Endothelial cell of umbilical vein (primary cell): ENCODE data around the gene TRPT1. TPM values are rescaled to one million over a fixed set of nuclear protein-coding genes. Genes with fewer than 3 reads are reported as not detected.
A peak's percentile ranks its signal among the peaks of the same experiment; 100 is the strongest.

Experiments
- BruUV-seq: library from RNA; stranded (reverse); fragments of 400-500 nt; replicated peaks from 2 replicates; lab custom pipeline; 2021; lab: Mats Ljungman, UMichigan
- CTCF ChIA-PET: fragments of 300-600, 350-600 bp; sonication (Branson Sonifier 250); formaldehyde crosslinking; loops from one replicate; lab custom pipeline; 2021; ENCODE audit warnings: antibody characterized with exemption, inconsistent platforms; lab: Charles Lee
- POLR2A ChIA-PET: fragments of 300-600, 350-600 bp; sonication (Branson Sonifier 250); formaldehyde crosslinking; loops from one replicate; lab custom pipeline; 2021; ENCODE audit warnings: antibody characterized with exemption, inconsistent platforms; lab: Charles Lee
- DNase-seq: peaks from one replicate; pipeline ENCODE4 v3.0.0-alpha.2; 2011; ENCODE audit warnings: low read depth, low spot score
- FAIRE-seq: peaks from 2 replicates; lab custom pipeline; 2011; peaks lifted over from hg19 to GRCh38; lab: Jason Lieb, UNC
- H2AFZ ChIP-seq: 2 replicates; pipeline ENCODE4 v1.6.0; 2012; ENCODE audit warnings: low read depth, low read length, control low read depth, inconsistent platforms
- H3K27ac ChIP-seq: 2 replicates; pipeline ENCODE4 v1.5.1; 2011; ENCODE audit warnings: low read depth, mild to moderate bottlenecking, control low read depth, low read length, moderate library complexity; ENCODE audit not compliant: insufficient read depth
- H3K27me3 ChIP-seq, 2 experiments: 2 replicates each; pipeline versions ENCODE4 v1.6.0 to v1.6.1; 2011; ENCODE audit warnings: low read length in 2 of 2, mixed read lengths in 1 of 2; ENCODE audit not compliant: control insufficient read depth in 2 of 2, insufficient read depth in 2 of 2
- H3K36me3 ChIP-seq, 2 experiments: 2 replicates in 1 of 2; 3 replicates in 1 of 2; pipeline ENCODE4 v1.5.1; 2011; ENCODE audit warnings: low read length in 2 of 2, mild to moderate bottlenecking in 1 of 2, moderate library complexity in 1 of 2; ENCODE audit not compliant: control insufficient read depth in 2 of 2, insufficient read depth in 2 of 2; ENCODE audit errors: extremely low read depth in 1 of 2
- H3K4me1 ChIP-seq: 3 replicates; pipeline ENCODE4 v1.5.1; 2011; ENCODE audit warnings: mild to moderate bottlenecking, low read length; ENCODE audit not compliant: control insufficient read depth, insufficient read depth; ENCODE audit errors: extremely low read depth
- H3K4me2 ChIP-seq: 2 replicates; pipeline ENCODE4 v1.6.1; 2011; ENCODE audit warnings: low read length, control low read depth, mixed read lengths; ENCODE audit not compliant: insufficient read depth
- H3K4me3 ChIP-seq, 3 experiments: fragments of 200-600 bp in 1 of 3; sonication (generic), shearing (Covaris generic) in 1 of 3; replicated peaks in 1 of 3; 2 replicates each; pipeline ENCODE4 v1.5.1; 2011 to 2016; ENCODE audit warnings: control low read depth in 3 of 3, low read length in 3 of 3, mild to moderate bottlenecking in 2 of 3, inconsistent platforms in 1 of 3, low read depth in 1 of 3, moderate library complexity in 1 of 3; ENCODE audit not compliant: insufficient read depth in 1 of 3
- H3K79me2 ChIP-seq: 2 replicates; pipeline ENCODE4 v1.6.0; 2012; ENCODE audit warnings: low read length, inconsistent platforms; ENCODE audit not compliant: control insufficient read depth, insufficient read depth
- H3K9ac ChIP-seq: replicated peaks from 2 replicates; pipeline ENCODE3; 2011; ENCODE audit warnings: low read length, control low read depth; ENCODE audit not compliant: insufficient read depth; ENCODE audit errors: extremely low read depth
- H3K9me1 ChIP-seq: replicated peaks from 3 replicates; pipeline ENCODE4 v1.6.0; 2011; ENCODE audit warnings: mild to moderate bottlenecking, low read length; ENCODE audit not compliant: control insufficient read depth, insufficient read depth; ENCODE audit errors: extremely low read depth
- H3K9me3 ChIP-seq: replicated peaks from 2 replicates; pipeline ENCODE4 v1.5.1; 2012; ENCODE audit warnings: low read length, inconsistent platforms; ENCODE audit not compliant: control insufficient read depth, insufficient read depth
- H4K20me1 ChIP-seq: replicated peaks from 2 replicates; pipeline ENCODE3; 2011; ENCODE audit warnings: mild to moderate bottlenecking, low read length; ENCODE audit not compliant: control insufficient read depth, insufficient read depth; ENCODE audit errors: extremely low read depth
- EZH2 ChIP-seq: IDR thresholded peaks from 2 replicates; pipeline ENCODE4 v1.6.1; 2012; ENCODE audit warnings: borderline replicate concordance, low read depth, mild to moderate bottlenecking, moderate library complexity, low read length, inconsistent platforms; ENCODE audit not compliant: severe bottlenecking
- FOS ChIP-seq: IDR thresholded peaks from 2 replicates; pipeline ENCODE4 v1.6.1; 2011; ENCODE audit warnings: mild to moderate bottlenecking, low read length, moderate library complexity, borderline replicate concordance; ENCODE audit not compliant: insufficient read depth
- GATA2 ChIP-seq: IDR thresholded peaks from 2 replicates; pipeline ENCODE4 v1.7.0; 2011; ENCODE audit warnings: low read depth, mild to moderate bottlenecking, moderate library complexity, mixed read lengths, low read length; ENCODE audit not compliant: insufficient read length, insufficient read depth
- JUN ChIP-seq: IDR thresholded peaks from 2 replicates; pipeline ENCODE4 v1.6.1; 2011; ENCODE audit warnings: borderline replicate concordance, low read depth; ENCODE audit not compliant: insufficient read length, insufficient read depth
- MAX ChIP-seq: IDR thresholded peaks from 2 replicates; pipeline ENCODE4 v1.6.1; 2011; ENCODE audit not compliant: insufficient read depth, insufficient read length
- MYC ChIP-seq: IDR thresholded peaks from one replicate; pipeline ENCODE4 v1.6.1; 2011; ENCODE audit warnings: mild to moderate bottlenecking, low read depth, low read length
- POLR2A ChIP-seq: IDR thresholded peaks from 2 replicates; pipeline ENCODE4 v1.6.1; 2012; ENCODE audit warnings: low read depth, mild to moderate bottlenecking, control low read depth, low read length
- POLR2AphosphoS5 ChIP-seq: IDR thresholded peaks from 2 replicates; pipeline ENCODE4 v1.6.1; 2012; ENCODE audit warnings: low read depth, mild to moderate bottlenecking, control low read depth, low read length, moderate library complexity; ENCODE audit not compliant: insufficient read depth
- dilution Hi-C: fragments of 300-500 bp; cut with MboI; formaldehyde crosslinking; loops from one replicate; pipeline ENCODE4 v1.15.0; 2019; ENCODE audit warnings: low sequenced_read_pairs; ENCODE audit not compliant: extremely low pct_ligation_motif_present
- intact Hi-C: fragments of 100-400 bp; cut with micrococcal nuclease; formaldehyde crosslinking; loops from one replicate; pipeline ENCODE4 v1.10.0; 2022
- polyA plus RNA-seq, 4 experiments: library from polyadenylated mRNA; depleted of rRNA in 3 of 4; stranded (reverse) in 3 of 4; unstranded in 1 of 4; fragments of >200 nt; gene quantifications; 2 replicates each; pipeline versions ENCODE4 v1.2.1 to v1.2.3, GENCODE V29; 2011 to 2012; ENCODE audit warnings: missing spikeins in 1 of 4
- total RNA-seq: library from RNA; stranded (reverse); gene quantifications from 2 replicates; pipeline ENCODE4 v1.2.3, GENCODE V29; 2021
- TF ChIP-seq, protein P1 (sequence below), 2 donors: IDR thresholded peaks; 1 replicate in 1 of 2; 2 replicates in 1 of 2; pipeline ENCODE4 v1.5.1; 2011; ENCODE audit warnings: low read length in 2 of 2, mild to moderate bottlenecking in 2 of 2, moderate library complexity in 2 of 2, control low read depth in 1 of 2, inconsistent platforms in 1 of 2, low read depth in 1 of 2; ENCODE audit not compliant: insufficient read depth in 1 of 2; ENCODE audit errors: extremely low read depth in 1 of 2

Gene TRPT1
- total and polyA plus RNA-seq, 2 donors (not counting 3 experiments of a cell fraction or from before 2014, with no cell fraction given), result 26.2 to 56.6 TPM

DNA sequence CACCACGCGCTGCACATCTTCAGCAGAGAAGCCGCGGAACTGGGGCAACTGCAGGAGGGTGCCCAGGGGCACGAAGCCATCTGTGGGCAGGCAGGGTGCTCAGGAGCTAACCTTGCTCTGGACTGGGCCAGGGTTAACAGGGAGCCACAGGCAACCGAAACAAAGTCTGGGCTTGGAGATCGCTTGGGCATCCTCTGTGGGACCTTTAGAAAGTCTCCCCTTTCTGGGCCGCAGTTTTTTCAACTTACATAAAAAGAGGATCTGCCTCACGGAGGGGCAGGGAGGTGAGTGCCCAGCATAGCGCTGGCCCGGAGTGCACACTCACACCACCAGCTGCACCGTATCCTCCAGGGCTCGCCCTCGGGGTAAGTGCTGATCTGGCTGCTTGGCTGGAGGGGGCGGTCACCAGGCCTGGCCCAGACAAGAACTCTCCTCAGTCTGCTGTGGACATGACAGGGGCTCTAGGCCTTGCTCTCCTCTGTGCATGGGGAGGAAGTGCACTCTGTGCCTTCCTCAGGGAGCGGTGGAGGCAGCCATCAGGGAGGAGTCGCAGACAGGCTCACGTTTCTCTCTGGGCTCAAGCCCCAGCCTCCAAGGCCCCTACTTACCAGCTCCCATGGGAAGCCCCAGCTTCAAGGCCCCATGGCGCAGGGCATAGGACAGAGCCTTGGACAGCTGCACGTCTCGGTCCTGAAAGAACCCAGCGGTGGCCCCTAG, 937 bp downstream of the TRPT1 start:
- Histone ChIP-seq H3K4me2 (peak overlapping the region; percentile 73), H3K27me3 (no peaks in the 10 kb centered on the region), H3K27ac (peak overlapping the region; percentile 55), H3K9ac (no peak overlapping the region), H3K9me1 (no peaks in the 10 kb centered on the region), H3K4me3 (peak overlapping the region; percentile 62 to 70 (median 66)), H2AFZ (no peak overlapping the region), H3K9me3 (no peaks in the 10 kb centered on the region), H4K20me1 (no peaks in the 10 kb centered on the region), H3K79me2 (peaks cover 8% of the 10 kb centered on the region), H3K36me3 (peaks cover 0 to 6% of the 10 kb centered on the region in 2 experiments), H3K4me1 (peaks cover 13% of the 10 kb centered on the region)
- intact Hi-C loops, result no loop called here
- CTCF ChIA-PET, result interaction anchor here (1.5 to 3.2 kb wide), 3 partner anchors 19 to 76 kb away, joined by 4 to 35 read pairs (median 5); partner anchors contain the start of gene FERMT3
- POLR2A ChIA-PET, result no interaction called here
- TF ChIP-seq, protein P1, sequence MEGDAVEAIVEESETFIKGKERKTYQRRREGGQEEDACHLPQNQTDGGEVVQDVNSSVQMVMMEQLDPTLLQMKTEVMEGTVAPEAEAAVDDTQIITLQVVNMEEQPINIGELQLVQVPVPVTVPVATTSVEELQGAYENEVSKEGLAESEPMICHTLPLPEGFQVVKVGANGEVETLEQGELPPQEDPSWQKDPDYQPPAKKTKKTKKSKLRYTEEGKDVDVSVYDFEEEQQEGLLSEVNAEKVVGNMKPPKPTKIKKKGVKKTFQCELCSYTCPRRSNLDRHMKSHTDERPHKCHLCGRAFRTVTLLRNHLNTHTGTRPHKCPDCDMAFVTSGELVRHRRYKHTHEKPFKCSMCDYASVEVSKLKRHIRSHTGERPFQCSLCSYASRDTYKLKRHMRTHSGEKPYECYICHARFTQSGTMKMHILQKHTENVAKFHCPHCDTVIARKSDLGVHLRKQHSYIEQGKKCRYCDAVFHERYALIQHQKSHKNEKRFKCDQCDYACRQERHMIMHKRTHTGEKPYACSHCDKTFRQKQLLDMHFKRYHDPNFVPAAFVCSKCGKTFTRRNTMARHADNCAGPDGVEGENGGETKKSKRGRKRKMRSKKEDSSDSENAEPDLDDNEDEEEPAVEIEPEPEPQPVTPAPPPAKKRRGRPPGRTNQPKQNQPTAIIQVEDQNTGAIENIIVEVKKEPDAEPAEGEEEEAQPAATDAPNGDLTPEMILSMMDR (IDR thresholded peaks at IDR 0.05; ENCODE audit: extremely low read depth in 1 of 2, insufficient read depth in 1 of 2, low read depth in 1 of 2, low read length in 2 of 2), result no peak
- no peak for TF ChIP-seq EZH2
- no peak for TF ChIP-seq POLR2AphosphoS5
- TF ChIP-seq JUN, result no peak
- TF ChIP-seq GATA2, result no peak
- TF ChIP-seq MYC, result no peak
- TF ChIP-seq FOS, result no peak
- no peak for TF ChIP-seq MAX
- no peak for TF ChIP-seq POLR2A
- FAIRE-seq, result no peak
- BruUV-seq, result no TSS peak
- dilution Hi-C loops, result no loop called here
- DNase-seq, result no peak
